Measurements from ENCODE around the gene LGALS12.

DNA sequence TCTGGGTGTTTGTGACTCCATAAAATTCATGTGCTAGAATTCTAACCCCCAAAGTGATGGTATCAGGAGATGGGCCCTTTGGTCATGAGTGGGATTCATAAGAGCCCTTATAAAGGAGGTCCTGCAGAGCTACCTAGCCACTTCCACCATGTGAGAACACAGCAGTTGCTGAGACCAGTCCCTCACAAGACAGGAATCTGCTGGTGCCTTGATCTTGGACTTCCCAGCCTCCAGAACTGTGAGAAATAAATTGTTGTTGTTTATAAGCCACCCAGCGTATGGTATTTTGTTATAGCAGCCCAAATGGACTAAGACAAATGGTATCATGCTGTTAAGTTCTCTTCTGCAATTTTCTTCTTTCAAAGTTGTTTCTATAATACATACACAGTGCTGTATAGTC lies 13.4 kb upstream of the LGALS12 start:
- TF ChIP-seq, protein P1, sequence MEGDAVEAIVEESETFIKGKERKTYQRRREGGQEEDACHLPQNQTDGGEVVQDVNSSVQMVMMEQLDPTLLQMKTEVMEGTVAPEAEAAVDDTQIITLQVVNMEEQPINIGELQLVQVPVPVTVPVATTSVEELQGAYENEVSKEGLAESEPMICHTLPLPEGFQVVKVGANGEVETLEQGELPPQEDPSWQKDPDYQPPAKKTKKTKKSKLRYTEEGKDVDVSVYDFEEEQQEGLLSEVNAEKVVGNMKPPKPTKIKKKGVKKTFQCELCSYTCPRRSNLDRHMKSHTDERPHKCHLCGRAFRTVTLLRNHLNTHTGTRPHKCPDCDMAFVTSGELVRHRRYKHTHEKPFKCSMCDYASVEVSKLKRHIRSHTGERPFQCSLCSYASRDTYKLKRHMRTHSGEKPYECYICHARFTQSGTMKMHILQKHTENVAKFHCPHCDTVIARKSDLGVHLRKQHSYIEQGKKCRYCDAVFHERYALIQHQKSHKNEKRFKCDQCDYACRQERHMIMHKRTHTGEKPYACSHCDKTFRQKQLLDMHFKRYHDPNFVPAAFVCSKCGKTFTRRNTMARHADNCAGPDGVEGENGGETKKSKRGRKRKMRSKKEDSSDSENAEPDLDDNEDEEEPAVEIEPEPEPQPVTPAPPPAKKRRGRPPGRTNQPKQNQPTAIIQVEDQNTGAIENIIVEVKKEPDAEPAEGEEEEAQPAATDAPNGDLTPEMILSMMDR (conservative IDR thresholded peaks at IDR 0.05; ENCODE audit: low read length): no peak
- no peak for TF ChIP-seq EZH2phosphoT487 (IDR thresholded peaks at IDR 0.05; ENCODE audit: borderline replicate concordance)

Measured in Loucy (cell line).